Neural cell (in vitro differentiated cells): ENCODE measurements around the gene CTSG. TPM values are rescaled to one million over a fixed set of nuclear protein-coding genes. Genes with fewer than 3 reads are reported as not detected.

ENCODE experiments used
- H2AFZ ChIP-seq: fragments of 200-600, 300-800 bp; sonication (generic), shearing (Covaris generic); 2 replicates; pipeline ENCODE4 v1.6.0; 2014; ENCODE audit warnings: low read depth, mild to moderate bottlenecking, antibody characterized with exemption, low read length, moderate library complexity
- H3F3A ChIP-seq: fragments of 200-600 bp; shearing (Covaris generic); 2 replicates; pipeline ENCODE4 v1.6.1; 2016; ENCODE audit warnings: mild to moderate bottlenecking, moderate library complexity, mixed read lengths, antibody characterized with exemption, low read length; ENCODE audit not compliant: insufficient read depth, poor library complexity, severe bottlenecking
- H3K27ac ChIP-seq: fragments of 200-600, 300-800 bp; sonication (generic), shearing (Covaris generic); 2 replicates; pipeline ENCODE4 v1.5.1; 2014; ENCODE audit warnings: mild to moderate bottlenecking, low read length, moderate library complexity
- H3K27me3 ChIP-seq: fragments of 300-800, 200-600 bp; sonication (generic), shearing (Covaris generic); 2 replicates; pipeline ENCODE4 v1.6.0; 2014; ENCODE audit warnings: mild to moderate bottlenecking, low read depth, low read length, moderate library complexity; ENCODE audit not compliant: insufficient read depth
- H3K36me3 ChIP-seq: fragments of 300-800, 200-600 bp; sonication (generic), shearing (Covaris generic); 2 replicates; pipeline ENCODE4 v1.5.1; 2014; ENCODE audit warnings: mild to moderate bottlenecking, antibody characterized with exemption, low read length, moderate library complexity; ENCODE audit not compliant: insufficient read depth
- H3K4me2 ChIP-seq: fragments of 300-800, 200-600 bp; sonication (generic), shearing (Covaris generic); 2 replicates; pipeline ENCODE4 v1.6.0; 2014; ENCODE audit warnings: mild to moderate bottlenecking, low read length
- H3K4me3 ChIP-seq: fragments of 300-800, 200-600 bp; sonication (generic), shearing (Covaris generic); 2 replicates; pipeline ENCODE4 v1.5.1; 2014; ENCODE audit warnings: mild to moderate bottlenecking, low read length, moderate library complexity
- H3K79me2 ChIP-seq: fragments of 200-600 bp; shearing (Covaris generic); replicated peaks from 2 replicates; pipeline ENCODE4 v1.6.0; 2014; ENCODE audit warnings: mild to moderate bottlenecking, low read length, moderate library complexity; ENCODE audit not compliant: insufficient read depth
- H3K9ac ChIP-seq: fragments of 300-800, 200-600 bp; sonication (generic), shearing (Covaris generic); 2 replicates; pipeline ENCODE4 v1.6.1; 2016; ENCODE audit warnings: mild to moderate bottlenecking, low read length, mixed read lengths
- H3K9me2 ChIP-seq: fragments of 200-600 bp; shearing (Covaris generic); 2 replicates; pipeline ENCODE4 v1.6.1; 2016; ENCODE audit warnings: mild to moderate bottlenecking, low read length, mixed read lengths; ENCODE audit not compliant: insufficient read depth
- H3K9me3 ChIP-seq: fragments of 200-600, 300-800 bp; sonication (generic), shearing (Covaris generic); 2 replicates; pipeline ENCODE4 v1.6.1; 2016; ENCODE audit warnings: mild to moderate bottlenecking, mixed run types, low read length, moderate library complexity, mixed read lengths
- H4K20me1 ChIP-seq: fragments of 200-600 bp; shearing (Covaris generic); 2 replicates; pipeline ENCODE4 v1.6.1; 2016; ENCODE audit warnings: mild to moderate bottlenecking, mixed run types; ENCODE audit not compliant: insufficient read depth
- CTCF ChIP-seq: fragments of 450-650 bp; IDR thresholded peaks from 2 replicates; pipeline ENCODE4 v1.5.1; 2014; ENCODE audit warnings: antibody characterized with exemption, mild to moderate bottlenecking, moderate library complexity; ENCODE audit not compliant: poor library complexity, severe bottlenecking
- EP300 ChIP-seq: fragments of 450-650 bp; conservative IDR thresholded peaks from 2 replicates; pipeline ENCODE4 v1.6.1; 2014; ENCODE audit warnings: antibody characterized with exemption, mild to moderate bottlenecking, moderate library complexity; ENCODE audit not compliant: poor library complexity, severe bottlenecking
- EZH2 ChIP-seq: fragments of 200-600, 300-800 bp; shearing (Covaris generic), sonication (generic); IDR thresholded peaks from 2 replicates; pipeline ENCODE4 v1.6.1; 2014; ENCODE audit warnings: antibody characterized with exemption, low read length, borderline replicate concordance, mild to moderate bottlenecking; ENCODE audit not compliant: insufficient read depth, poor library complexity, severe bottlenecking
- MXI1 ChIP-seq: fragments of 450-650 bp; conservative IDR thresholded peaks from 2 replicates; pipeline ENCODE4 v1.6.1; 2014; ENCODE audit warnings: antibody characterized with exemption, mild to moderate bottlenecking; ENCODE audit not compliant: poor library complexity, severe bottlenecking
- POLR2AphosphoS5 ChIP-seq: IDR thresholded peaks from 2 replicates; pipeline ENCODE4 v1.6.1; 2012
- RAD21 ChIP-seq: fragments of 450-650 bp; conservative IDR thresholded peaks from 2 replicates; pipeline ENCODE4 v1.6.1; 2014; ENCODE audit warnings: antibody characterized with exemption, mild to moderate bottlenecking, moderate library complexity
- REST ChIP-seq: IDR thresholded peaks from 2 replicates; pipeline ENCODE4 v1.6.1; 2012; ENCODE audit warnings: borderline replicate concordance
- SMC3 ChIP-seq: fragments of 450-650 bp; conservative IDR thresholded peaks from 2 replicates; pipeline ENCODE4 v1.6.1; 2014; ENCODE audit warnings: antibody characterized with exemption, mild to moderate bottlenecking, moderate library complexity; ENCODE audit not compliant: poor library complexity
- TAF1 ChIP-seq: IDR thresholded peaks from 2 replicates; pipeline ENCODE4 v1.6.1; 2012; ENCODE audit warnings: low read depth
- polyA minus RNA-seq: library from RNA; depleted of rRNA, polyadenylated mRNA; stranded (reverse); fragments of >200 nt; gene quantifications from 2 replicates; pipeline ENCODE4 v1.2.3, GENCODE V29; 2014
- polyA plus RNA-seq: library from polyadenylated mRNA; depleted of rRNA; stranded (reverse); fragments of >200 nt; gene quantifications from 2 replicates; pipeline ENCODE4 v1.2.3, GENCODE V29; 2014

Gene CTSG
- polyA plus RNA-seq (not detected in 2 replicates), polyA minus RNA-seq (not detected in 2 replicates)

- Histone ChIP-seq H3K27ac (no peak within 1 kb of the TSS), H3K4me2 (no peak within 1 kb of the TSS), H3K27me3 (no peaks in the 10 kb centered on the region), H3K4me3 (no peak within 1 kb of the TSS), H3K79me2 (no peaks in the 10 kb centered on the region), H3K36me3 (no peaks in the 10 kb centered on the region), H3K9ac (no peak within 1 kb of the TSS), H3F3A (no peaks in the 10 kb centered on the region), H2AFZ (no peak within 1 kb of the TSS), H4K20me1 (no peaks in the 10 kb centered on the region), H3K9me2 (no peaks in the 10 kb centered on the region), H3K9me3 (no peaks in the 10 kb centered on the region)
- TF ChIP-seq REST (no peak), RAD21 (no peak), POLR2AphosphoS5 (no peak), TAF1 (no peak), SMC3 (no peak), EP300 (no peak)
These were observed at the start of gene CTSG for GRCh38 chr14:24576182-24576581. Gene CTSG, minus strand, starts transcription at chr14:24576250. Its CDS starts 27 bp downstream, at chr14:24576223.

GRCh38 chr14:24613747-24614146 lies 37.7 kb upstream of the CTSG start:
- no peak overlapping the region for H2AFZ ChIP-seq
- H3F3A ChIP-seq, result no peaks in the 10 kb centered on the region
- no peaks in the 10 kb centered on the region for H3K27me3 ChIP-seq
- H3K79me2 ChIP-seq, result no peaks in the 10 kb centered on the region
- H3K9me3 ChIP-seq, result no peaks in the 10 kb centered on the region
- H3K27ac ChIP-seq, result no peak overlapping the region
- no peaks in the 10 kb centered on the region for H4K20me1 ChIP-seq
- no peak overlapping the region for H3K9ac ChIP-seq
- H3K4me3 ChIP-seq, result no peak overlapping the region
- no peak overlapping the region for H3K4me2 ChIP-seq
- TF ChIP-seq POLR2AphosphoS5 (no peak), EZH2 (no peak), SMC3 (no peak), TAF1 (no peak), REST (no peak), MXI1 (no peak), RAD21 (no peak), CTCF (no peak), EP300 (no peak)
- no peaks in the 10 kb centered on the region for H3K36me3 ChIP-seq
- H3K9me2 ChIP-seq, result no peaks in the 10 kb centered on the region
